A673 (cell line): ENCODE data around the gene CLSTN3.

Source experiments
- CTCF ChIP-seq: fragments of 300-800, 200-600 bp; sonication (generic); conservative IDR thresholded peaks from 2 replicates; pipeline ENCODE4 v1.5.1; 2017; ENCODE audit warnings: low read depth, mild to moderate bottlenecking, antibody characterized with exemption, low read length, moderate library complexity, mixed read lengths
- EZH2 ChIP-seq: fragments of 200-600 bp; sonication (generic); IDR thresholded peaks from 2 replicates; pipeline ENCODE4 v1.6.1; 2017; ENCODE audit warnings: borderline replicate concordance, low read depth, mild to moderate bottlenecking, mixed read lengths, antibody characterized with exemption, low read length; ENCODE audit not compliant: poor library complexity, severe bottlenecking

GRCh38 chr12:7110661-7111060 is 19.5 kb upstream of the CLSTN3 start:
- TF ChIP-seq CTCF (no peak), EZH2 (no peak)
